Activated CD8-positive, alpha-beta memory T cell treated with anti-CD3 and anti-CD28 coated beads, Interleukin-2, amount 50 U/mL, for 1 hour (primary cell): ENCODE results near the gene CLDN25.

ENCODE experiments used
- DNase-seq: peaks from one replicate; pipeline ENCODE4 v3.0.0-alpha.2; 2020; ENCODE audit errors: extremely low read depth

The CLDN25 gene

DNA sequence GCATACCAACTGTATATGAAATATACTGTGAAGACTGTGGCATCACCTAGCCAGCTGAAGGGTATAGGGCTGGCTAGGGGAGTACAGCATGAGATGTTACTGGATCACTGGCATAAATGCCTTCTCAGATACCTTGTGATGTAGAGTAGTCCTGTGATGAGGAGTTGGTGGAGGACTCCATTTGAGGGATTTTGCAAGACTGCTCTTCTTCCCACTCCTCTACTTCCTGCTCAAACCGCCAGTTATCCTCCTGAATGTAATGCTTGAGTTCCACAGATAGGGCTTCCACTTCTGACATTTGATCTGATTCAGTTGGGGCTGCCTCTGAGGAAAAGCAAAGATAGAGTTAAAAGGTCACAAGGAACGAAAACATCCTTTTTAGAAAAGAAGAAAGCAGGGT is 29.3 kb downstream of the CLDN25 start:
- DNase-seq = no peak

DNA sequence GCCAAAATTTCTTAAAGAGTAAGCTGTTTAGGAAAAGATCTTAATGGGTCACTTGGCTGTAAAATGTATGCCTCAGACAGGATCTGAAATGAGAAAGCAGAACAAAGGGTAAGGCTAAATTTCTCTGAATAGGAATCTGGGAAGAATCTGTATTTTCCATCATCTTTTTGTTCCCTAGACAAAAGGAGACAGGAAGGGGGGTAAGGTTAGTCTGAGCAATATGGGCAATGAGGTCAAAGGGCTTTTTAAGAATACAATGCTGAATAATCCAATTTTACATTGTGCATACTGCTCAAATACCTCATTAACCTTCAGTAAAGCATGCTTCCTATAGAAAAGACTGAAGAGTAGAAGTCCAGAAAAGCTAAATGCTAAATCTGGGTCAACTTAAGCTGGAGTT is 34.6 kb downstream of the CLDN25 start:
- DNase-seq = no peak

DNA sequence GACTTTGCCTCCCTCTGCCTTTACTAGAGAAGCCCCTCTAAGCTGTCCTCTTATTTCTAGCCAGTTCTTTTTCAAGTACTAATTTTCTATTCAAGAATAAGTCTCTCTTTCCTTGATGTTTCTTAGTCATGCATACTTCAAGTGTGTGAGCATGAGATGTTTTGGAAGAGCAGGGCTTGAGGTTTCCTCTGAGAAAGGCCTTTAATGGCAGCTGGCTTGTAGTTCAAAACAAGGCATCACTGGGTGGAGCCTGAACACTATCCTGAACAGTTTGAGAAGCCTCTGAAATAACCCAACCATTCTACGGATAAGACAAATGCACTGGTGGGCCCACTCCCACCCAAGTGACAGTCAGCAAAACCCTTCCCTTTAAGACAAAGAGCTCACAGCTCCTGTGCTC is 37.6 kb downstream of the CLDN25 start:
- no peak for DNase-seq

GRCh38 chr11:113817626-113818025 is 38.0 kb downstream of the CLDN25 start:
- no peak for DNase-seq

DNA sequence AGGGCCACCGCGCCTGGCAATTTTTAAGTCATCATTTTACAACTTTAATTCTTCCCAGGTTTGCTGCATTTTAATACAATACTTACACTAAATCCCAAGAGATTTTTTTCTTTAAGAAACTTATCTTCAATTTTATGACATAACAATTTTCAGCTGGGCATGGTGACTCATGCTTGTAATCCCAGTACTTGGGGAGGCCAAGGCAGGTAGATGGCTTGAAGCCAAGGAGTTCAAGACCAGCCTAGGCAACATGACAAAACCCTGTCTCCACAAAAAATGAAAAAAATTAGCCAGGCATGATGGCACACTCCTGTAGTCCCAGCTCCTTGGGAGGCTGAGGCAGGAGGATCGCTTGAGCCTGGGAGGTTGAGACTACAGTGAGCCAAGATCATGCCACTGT is 38.8 kb downstream of the CLDN25 start:
- no peak for DNase-seq

DNA sequence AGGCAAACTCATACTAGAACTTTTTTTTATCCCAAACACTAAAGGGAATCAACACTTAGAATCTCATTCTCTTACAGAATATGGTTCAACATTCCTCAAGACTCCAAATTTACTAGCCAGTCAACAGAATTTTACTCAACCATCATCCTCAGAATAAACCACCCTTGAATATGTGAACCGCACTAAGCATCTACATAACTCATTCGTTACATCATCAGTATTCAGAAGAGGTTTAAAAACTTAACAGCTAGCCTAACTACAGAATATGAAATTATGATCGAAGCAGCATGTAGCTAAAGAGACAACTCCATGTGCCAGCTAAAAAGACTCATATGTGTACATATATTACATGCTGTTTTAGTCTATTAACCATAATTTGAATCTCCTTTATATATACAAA is 47.9 kb downstream of the CLDN25 start:
- DNase-seq = no peak

GRCh38 chr11:113828191-113828590 is 48.6 kb downstream of the CLDN25 start:
- DNase-seq = no peak

DNA sequence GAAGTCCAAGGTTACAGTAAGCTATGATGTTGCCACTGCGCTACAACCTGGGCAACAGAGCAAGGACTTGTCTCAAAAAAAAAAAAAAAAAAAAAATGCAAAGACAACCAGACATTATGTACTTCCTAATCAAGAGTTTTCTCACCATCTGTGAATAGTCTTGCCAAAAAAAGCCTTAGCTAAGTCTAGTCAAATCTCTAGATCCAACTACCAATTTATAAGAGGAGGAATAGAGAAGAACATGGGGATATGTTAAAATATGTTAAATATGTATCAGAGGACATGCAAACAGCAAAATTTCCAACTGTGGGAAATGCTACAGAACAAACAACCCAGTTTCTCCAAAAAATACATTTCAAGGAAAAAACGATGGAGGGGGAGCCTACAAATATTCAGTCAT is 50.2 kb downstream of the CLDN25 start:
- DNase-seq = no peak
